ENCODE measurements around the gene CD300LD. TPM values are rescaled to one million over a fixed set of nuclear protein-coding genes. Genes with fewer than 3 reads are reported as not detected.
"Not testable (repeated sequence)": the region's sequence is repeated elsewhere in the genome, so short reads cannot be mapped to it uniquely, and the experiment has no call there.

Gene CD300LD
- total RNA-seq, 1 experiment from 2014 or later, result not detected

DNA sequence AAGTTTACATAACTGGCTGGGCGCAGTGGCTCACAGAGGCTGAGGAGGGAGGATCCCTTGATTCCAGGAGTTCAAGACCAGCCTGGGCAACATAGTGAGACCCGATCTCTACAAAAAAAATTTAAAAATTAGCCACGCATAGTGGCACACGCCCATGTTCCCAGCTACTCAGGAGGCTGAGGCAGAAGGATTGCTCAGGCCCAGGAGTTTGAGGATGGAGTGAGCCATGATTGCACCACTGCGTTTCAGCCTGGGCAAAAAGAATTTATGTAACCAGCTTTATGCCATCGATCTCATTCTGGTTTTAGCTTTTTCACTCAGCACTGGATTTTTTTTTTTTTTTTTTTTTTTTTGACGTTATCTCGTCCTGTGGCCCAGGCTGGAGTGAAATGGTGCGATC is 40.5 kb upstream of the CD300LD start:
- no TSS peak for BruUV-seq (replicated peaks)
- Histone ChIP-seq H3K4me1 (ENCODE audit: control insufficient read depth, insufficient read depth, low read length) (no peaks in the 10 kb centered on the region), H3K27me3 (ENCODE audit: control insufficient read depth, insufficient read depth, low read length) (peaks cover 12% of the 10 kb centered on the region), H3K27ac (ENCODE audit: low read length) (no peak overlapping the region), H3K9me3 (ENCODE audit: control insufficient read depth, insufficient read depth, low read depth, low read length) (no peaks in the 10 kb centered on the region), H3K4me3 (ENCODE audit: low read depth in 2 of 2, low read length in 2 of 2) (no peak overlapping the region), H3K36me3 (ENCODE audit: control insufficient read depth, insufficient read depth, low read length) (no peaks in the 10 kb centered on the region)
- ATAC-seq (peak; percentile 13; the same call in 1 of the 2 replicates), DNase-seq (ENCODE audit: low read depth, low spot score) (no peak)
- intact Hi-C loops (cut with micrococcal nuclease; ENCODE audit: unreplicated experiment), result no loop called here
- CTCF ChIA-PET, result interaction anchor here (0.9 kb wide), 1 partner anchor 66 kb away, joined by 3 read pairs; no protein-coding TSS in a partner anchor
- TF ChIP-seq TCF7L2 (IDR thresholded peaks at IDR 0.05; ENCODE audit: low read depth, low read length) (no peak), POLR2AphosphoS5 (IDR thresholded peaks at IDR 0.05; ENCODE audit: low read depth, low read length) (no peak), SIN3A (IDR thresholded peaks at IDR 0.05; ENCODE audit: borderline replicate concordance, insufficient read depth, low read depth, low read length) (no peak)
- TF ChIP-seq, protein P1, sequence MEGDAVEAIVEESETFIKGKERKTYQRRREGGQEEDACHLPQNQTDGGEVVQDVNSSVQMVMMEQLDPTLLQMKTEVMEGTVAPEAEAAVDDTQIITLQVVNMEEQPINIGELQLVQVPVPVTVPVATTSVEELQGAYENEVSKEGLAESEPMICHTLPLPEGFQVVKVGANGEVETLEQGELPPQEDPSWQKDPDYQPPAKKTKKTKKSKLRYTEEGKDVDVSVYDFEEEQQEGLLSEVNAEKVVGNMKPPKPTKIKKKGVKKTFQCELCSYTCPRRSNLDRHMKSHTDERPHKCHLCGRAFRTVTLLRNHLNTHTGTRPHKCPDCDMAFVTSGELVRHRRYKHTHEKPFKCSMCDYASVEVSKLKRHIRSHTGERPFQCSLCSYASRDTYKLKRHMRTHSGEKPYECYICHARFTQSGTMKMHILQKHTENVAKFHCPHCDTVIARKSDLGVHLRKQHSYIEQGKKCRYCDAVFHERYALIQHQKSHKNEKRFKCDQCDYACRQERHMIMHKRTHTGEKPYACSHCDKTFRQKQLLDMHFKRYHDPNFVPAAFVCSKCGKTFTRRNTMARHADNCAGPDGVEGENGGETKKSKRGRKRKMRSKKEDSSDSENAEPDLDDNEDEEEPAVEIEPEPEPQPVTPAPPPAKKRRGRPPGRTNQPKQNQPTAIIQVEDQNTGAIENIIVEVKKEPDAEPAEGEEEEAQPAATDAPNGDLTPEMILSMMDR (IDR thresholded peaks at IDR 0.05), result no peak
- TF ChIP-seq, protein P2, sequence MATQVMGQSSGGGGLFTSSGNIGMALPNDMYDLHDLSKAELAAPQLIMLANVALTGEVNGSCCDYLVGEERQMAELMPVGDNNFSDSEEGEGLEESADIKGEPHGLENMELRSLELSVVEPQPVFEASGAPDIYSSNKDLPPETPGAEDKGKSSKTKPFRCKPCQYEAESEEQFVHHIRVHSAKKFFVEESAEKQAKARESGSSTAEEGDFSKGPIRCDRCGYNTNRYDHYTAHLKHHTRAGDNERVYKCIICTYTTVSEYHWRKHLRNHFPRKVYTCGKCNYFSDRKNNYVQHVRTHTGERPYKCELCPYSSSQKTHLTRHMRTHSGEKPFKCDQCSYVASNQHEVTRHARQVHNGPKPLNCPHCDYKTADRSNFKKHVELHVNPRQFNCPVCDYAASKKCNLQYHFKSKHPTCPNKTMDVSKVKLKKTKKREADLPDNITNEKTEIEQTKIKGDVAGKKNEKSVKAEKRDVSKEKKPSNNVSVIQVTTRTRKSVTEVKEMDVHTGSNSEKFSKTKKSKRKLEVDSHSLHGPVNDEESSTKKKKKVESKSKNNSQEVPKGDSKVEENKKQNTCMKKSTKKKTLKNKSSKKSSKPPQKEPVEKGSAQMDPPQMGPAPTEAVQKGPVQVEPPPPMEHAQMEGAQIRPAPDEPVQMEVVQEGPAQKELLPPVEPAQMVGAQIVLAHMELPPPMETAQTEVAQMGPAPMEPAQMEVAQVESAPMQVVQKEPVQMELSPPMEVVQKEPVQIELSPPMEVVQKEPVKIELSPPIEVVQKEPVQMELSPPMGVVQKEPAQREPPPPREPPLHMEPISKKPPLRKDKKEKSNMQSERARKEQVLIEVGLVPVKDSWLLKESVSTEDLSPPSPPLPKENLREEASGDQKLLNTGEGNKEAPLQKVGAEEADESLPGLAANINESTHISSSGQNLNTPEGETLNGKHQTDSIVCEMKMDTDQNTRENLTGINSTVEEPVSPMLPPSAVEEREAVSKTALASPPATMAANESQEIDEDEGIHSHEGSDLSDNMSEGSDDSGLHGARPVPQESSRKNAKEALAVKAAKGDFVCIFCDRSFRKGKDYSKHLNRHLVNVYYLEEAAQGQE (IDR thresholded peaks at IDR 0.05; ENCODE audit: insufficient read depth in 1 of 2, low read depth in 2 of 2, low read length in 1 of 2), result no peak
- in situ Hi-C loops (cut with HindIII; ENCODE audit: low pct_unique_long_range_greater_than_20kb, low sequenced_read_pairs), result no loop called here
- POLR2A ChIA-PET, result interaction anchor here (0.7 kb wide), 1 partner anchor 133 kb away, joined by 10 read pairs; no protein-coding TSS in a partner anchor

DNA sequence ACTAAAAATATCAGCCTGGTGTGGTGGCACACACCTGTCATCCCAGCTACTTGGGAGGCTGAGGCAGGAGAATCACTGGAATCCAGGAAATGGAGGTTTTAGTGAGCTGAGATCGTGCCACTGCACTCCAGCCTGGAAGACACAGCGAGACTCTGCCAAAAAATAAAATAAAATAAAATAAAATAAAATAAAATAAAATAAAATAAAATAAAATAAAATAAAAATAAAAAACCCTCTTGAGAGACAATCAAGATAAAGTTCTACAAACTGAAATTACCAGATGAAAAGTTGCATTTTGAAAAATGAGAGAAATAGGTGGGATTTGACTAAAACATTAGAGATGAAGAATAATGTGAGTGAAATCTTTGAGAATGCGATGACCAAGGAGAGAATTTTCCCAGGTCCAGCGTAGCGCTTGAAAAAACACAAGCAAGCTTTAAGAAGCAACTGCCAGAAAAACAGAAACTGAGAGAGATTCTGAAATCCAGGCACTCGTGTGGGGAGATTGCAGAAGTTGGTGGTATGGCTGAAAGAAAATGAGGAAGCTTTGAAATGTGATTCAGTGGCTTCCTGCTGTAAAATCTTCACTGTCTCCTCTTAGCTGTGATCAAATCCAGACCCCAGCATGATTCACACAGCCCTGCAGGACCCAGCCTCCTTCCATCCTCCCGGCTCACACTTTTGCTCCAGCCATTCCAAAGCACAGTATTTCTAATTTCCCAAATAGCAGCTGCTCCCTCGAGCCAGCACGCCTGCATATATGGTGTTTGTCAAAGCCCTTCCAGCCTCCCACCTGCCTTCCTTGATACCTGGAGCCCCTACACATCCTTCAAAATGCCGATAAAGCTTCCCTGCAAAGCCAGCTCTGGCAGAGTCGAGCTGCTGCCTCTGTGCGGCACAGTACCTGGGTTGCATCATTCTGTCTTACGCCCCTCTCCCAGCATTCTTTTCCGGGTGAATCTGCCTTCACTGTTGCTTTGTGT is 39.7 kb upstream of the CD300LD start:
- peak overlapping the region; percentile 7 to 29; a peak in 3 of 4 replicates for H3K4me3 ChIP-seq (ENCODE audit: low read depth in 2 of 2, low read length in 2 of 2)
- TF ChIP-seq SIN3A (IDR thresholded peaks at IDR 0.05; ENCODE audit: borderline replicate concordance, insufficient read depth, low read depth, low read length) (no peak), TCF7L2 (IDR thresholded peaks at IDR 0.05; ENCODE audit: low read depth, low read length) (no peak), POLR2AphosphoS5 (IDR thresholded peaks at IDR 0.05; ENCODE audit: low read depth, low read length) (no peak)
- TF ChIP-seq, protein P1 (IDR thresholded peaks at IDR 0.05), result no peak
- TF ChIP-seq, protein P2 (IDR thresholded peaks at IDR 0.05; ENCODE audit: insufficient read depth in 1 of 2, low read depth in 2 of 2, low read length in 1 of 2), result no peak
- in situ Hi-C loops (cut with HindIII; ENCODE audit: low pct_unique_long_range_greater_than_20kb, low sequenced_read_pairs) (no loop called here), intact Hi-C loops (cut with micrococcal nuclease; ENCODE audit: unreplicated experiment) (no loop called here)
- ChIA-PET CTCF (interaction anchor here (0.9 kb wide), 1 partner anchor 66 kb away, joined by 3 read pairs; no protein-coding TSS in a partner anchor), POLR2A (no interaction called here)
- no peaks in the 10 kb centered on the region for H3K36me3 ChIP-seq (ENCODE audit: control insufficient read depth, insufficient read depth, low read length)
- no peak overlapping the region; the same call in 1 of the 2 replicates for H3K27ac ChIP-seq (ENCODE audit: low read length)
- H3K27me3 ChIP-seq (ENCODE audit: control insufficient read depth, insufficient read depth, low read length), result peaks cover 15% of the 10 kb centered on the region
- H3K4me1 ChIP-seq (ENCODE audit: control insufficient read depth, insufficient read depth, low read length), result no peaks in the 10 kb centered on the region
- no peak for DNase-seq (ENCODE audit: low read depth, low spot score)
- peak; percentile 47 for ATAC-seq
- BruUV-seq (replicated peaks), result no TSS peak
- H3K9me3 ChIP-seq (ENCODE audit: control insufficient read depth, insufficient read depth, low read depth, low read length), result no peaks in the 10 kb centered on the region

DNA sequence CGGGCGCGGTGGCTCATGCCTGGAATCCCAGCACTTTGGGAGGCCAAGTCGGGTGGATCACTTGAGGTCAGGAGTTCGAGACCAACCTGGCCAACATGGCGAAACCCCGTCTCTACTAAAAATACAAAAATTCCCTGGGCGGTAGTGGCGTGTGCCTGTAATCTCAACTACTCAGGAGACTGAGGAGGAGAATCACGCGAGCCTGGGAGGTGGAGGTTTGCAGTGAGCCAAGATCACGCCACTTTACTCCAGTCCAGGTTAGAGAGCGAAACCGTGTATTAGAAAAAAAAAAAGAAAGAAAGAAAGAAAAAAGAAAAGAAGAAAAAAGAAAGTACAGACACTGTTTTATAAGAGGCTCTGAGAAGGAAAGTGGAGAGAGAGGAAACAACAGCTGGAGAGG is 38.2 kb upstream of the CD300LD start:
- ChIA-PET CTCF (interaction anchor here (1.3 kb wide), 1 partner anchor 64 kb away, joined by 3 read pairs; no protein-coding TSS in a partner anchor), POLR2A (interaction anchor here (0.7 kb wide), 1 partner anchor 109 kb away, joined by 7 read pairs; no protein-coding TSS in a partner anchor)
- H3K27me3 ChIP-seq (ENCODE audit: control insufficient read depth, insufficient read depth, low read length), result peaks cover 26% of the 10 kb centered on the region
- BruUV-seq (replicated peaks); H3K9me3 ChIP-seq (ENCODE audit: control insufficient read depth, insufficient read depth, low read depth, low read length); H3K4me1 ChIP-seq (ENCODE audit: control insufficient read depth, insufficient read depth, low read length); intact Hi-C loops (cut with micrococcal nuclease; ENCODE audit: unreplicated experiment); H3K4me3 ChIP-seq (ENCODE audit: low read depth in 2 of 2, low read length in 2 of 2); DNase-seq (ENCODE audit: low read depth, low spot score); in situ Hi-C loops (cut with HindIII; ENCODE audit: low pct_unique_long_range_greater_than_20kb, low sequenced_read_pairs); H3K27ac ChIP-seq (ENCODE audit: low read length); H3K36me3 ChIP-seq (ENCODE audit: control insufficient read depth, insufficient read depth, low read length); ATAC-seq: not testable (repeated sequence)

Data from Panc1 (cell line).